T-helper 2 cell (primary cell): ENCODE data around the gene TMEM259.

Experiments
- DNase-seq, 5 experiments: peaks; one replicate each; pipeline versions ENCODE4 v3.0.0 to v3.0.0-alpha.2; 2012 to 2022

TMEM259 gene

GRCh38 chr19:984165-984967, 36.6 kb downstream of the TMEM259 start, which contains the start of gene WDR18:
WDR18 (plus strand) TSS chr19:984345; CDS start chr19:984354, 9 bp downstream.
- peak; percentile 76 to 92 (median 81) for DNase-seq

GRCh38 chr19:982567-983170, 38.3 kb downstream of the TMEM259 start:
- peak; percentile 56 to 70 (median 64) for DNase-seq

DNA sequence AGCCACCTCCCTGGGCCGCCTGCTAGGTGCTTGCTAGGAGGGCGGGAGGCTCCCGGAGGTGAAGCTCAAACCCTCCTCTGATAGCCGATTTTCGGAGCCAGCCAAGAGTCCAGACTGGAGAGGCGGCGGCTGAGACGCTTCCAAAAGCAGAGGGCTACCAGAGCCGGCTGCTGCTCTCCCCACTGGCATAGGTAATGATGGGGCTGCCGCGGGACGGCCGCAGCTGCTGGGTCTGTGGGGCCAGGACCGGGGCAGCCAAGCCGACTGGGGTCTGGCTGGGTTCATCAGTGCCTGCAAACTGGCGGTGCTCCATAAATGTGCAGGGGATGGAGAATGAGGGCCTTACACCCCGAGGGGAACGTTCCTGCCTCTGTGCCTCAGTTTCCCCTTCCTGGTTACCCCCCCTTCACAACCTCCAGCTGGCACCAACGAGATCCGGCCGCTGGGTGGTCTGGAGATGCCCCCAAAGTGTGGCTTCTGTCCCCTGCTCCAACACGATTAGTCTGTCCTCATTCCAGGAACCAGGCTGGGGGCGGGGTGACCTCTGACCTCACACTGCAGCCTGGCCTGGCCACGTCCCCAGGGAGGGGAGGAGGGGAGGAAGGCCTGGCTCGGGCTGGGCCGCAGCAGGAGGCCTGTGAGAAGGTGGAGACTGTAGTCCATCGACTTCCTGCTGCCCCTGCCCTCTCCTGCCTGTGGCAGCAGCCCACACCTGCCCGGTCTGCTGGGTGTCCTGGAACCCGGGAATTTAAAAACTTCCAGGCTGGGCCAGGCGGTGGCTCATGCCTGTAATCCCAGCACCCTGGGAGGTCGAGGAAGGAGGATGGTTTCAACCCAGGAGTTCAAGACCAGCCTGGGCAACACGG, 40.6 kb downstream of the TMEM259 start:
- no peak for DNase-seq

DNA sequence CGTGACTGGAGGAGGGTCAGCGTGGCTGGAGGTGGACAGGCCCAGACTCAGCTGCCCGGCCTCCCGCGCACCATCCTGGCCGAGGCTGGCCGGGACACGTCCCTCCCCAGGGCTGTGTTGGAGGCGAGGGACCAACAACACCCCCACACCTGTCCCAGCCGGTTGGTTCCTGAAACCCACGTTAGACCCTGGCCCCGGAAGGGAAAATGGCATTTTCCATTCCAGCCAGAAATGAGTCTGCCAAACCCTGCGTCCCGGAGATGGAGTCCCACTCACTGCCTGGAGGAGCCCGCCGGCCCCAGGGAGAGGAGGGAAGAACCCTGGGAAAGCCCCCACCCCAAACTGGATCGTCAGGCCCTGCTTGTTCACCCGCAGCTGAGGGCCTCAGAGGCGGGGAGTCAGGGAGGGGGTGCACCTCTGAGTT, 41.6 kb downstream of the TMEM259 start:
- DNase-seq, result no peak

GRCh38 chr19:977058-977464, 43.9 kb downstream of the TMEM259 start:
- DNase-seq, result no peak

GRCh38 chr19:976476-976875, 44.4 kb downstream of the TMEM259 start:
- no peak for DNase-seq

DNA sequence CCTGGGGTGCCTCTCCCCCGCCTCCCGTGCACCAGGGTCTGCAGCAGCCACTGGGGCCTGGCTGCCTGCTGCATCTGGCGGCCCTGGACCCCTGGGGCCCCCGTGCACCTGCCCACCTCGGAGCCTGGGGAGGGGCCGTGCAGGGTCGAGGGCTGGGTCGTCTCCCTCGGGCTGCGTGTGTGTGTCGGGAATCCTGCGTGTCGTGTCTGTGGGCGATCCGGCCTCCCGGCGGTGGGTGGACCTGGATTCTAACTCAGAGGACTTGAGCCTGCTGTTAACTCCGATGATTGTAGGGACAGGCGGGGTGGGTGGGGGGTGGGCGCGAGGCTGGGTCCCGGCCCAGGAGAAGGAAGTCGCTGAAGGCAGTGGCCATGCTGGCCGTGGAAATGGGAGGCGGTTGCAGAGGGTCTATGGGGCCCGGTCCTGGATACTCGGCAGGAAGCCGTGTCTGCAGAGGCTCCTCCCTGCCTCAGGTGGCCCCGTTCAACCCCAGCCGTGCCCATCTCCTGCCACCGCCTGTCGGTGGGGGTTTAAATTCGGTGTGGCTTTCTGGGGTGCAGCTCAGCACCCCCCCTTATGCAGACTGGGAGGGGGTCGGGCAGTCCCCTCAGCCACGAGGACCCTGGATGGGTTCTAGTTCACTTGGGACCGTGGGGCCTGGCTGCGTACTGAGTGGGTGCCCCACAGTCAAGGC, 46.2 kb downstream of the TMEM259 start:
- DNase-seq, result no peak

DNA sequence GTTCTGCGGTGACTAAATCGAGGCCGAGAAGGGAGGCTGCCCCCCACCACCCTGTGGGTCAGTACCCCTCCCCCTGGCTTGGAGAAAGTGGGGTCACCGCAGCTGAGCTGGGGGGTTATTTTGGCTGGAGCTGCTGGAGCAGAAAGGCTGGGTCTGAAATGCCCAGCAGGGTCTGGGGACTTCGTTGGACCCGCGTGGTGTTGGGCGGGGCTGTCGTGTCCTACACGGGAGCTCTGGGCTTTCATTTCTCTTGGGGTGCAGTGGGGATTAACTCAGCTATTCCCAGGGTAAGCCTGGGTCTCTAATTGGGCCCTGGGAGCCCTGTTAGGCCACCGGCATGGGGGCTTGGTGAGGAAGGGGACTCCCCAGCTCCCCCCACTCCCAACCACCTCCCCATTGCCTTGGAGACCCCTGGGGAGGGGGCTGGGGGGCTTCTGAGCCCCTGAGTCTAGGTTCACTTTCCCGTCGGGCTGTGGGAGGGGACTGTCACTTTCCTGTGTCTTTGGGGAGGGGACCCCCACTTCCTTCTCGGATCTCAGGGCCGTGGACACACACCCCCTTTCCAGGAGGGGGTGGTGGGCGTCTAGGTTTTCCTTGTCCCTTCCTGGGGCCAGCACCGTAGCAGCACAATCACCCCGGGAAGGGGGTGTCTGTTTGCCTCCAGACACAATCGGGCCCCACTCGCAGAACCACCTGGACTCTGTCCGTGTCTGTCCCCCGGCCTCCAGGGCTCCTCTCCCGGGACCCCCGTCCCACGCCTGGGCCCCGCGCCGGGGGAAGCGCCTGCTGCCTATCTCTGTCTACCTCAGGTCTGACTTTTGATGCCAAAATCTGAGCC, 47.0 kb downstream of the TMEM259 start:
- no peak for DNase-seq

DNA sequence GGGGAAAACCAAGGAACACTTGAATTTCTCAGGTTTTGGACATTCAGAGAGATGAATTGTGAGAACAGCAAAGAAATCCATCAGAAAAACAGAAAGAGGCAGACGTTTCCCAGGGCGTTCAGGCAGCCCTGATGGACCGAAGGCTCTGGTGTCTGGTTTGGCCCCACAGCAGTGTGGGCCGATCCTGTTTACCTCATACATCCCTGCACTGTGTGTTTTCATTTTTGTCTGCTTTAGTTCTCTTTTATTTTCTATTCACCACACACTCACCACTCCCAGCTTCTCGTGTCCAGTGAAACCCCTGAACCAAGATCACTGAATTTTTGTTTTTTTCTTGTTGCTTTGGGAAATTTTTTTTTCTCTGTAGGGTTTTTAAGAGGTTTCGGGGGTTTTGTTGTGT, 48.6 kb downstream of the TMEM259 start:
- DNase-seq, result no peak

GRCh38 chr19:971795-972194, 49.1 kb downstream of the TMEM259 start:
- DNase-seq, result no peak

- no peak for DNase-seq
Observed at GRCh38 chr19:970695-971094, 50.2 kb downstream of the TMEM259 start.

- DNase-seq, result no peak
Observed at GRCh38 chr19:966485-967088, 54.3 kb downstream of the TMEM259 start.

- DNase-seq, result peak in 1 of 5 experiments; percentile 65
Observed at GRCh38 chr19:964761-965694, 55.9 kb downstream of the TMEM259 start.

GRCh38 chr19:964116-964520, 56.8 kb downstream of the TMEM259 start:
- no peak for DNase-seq

DNA sequence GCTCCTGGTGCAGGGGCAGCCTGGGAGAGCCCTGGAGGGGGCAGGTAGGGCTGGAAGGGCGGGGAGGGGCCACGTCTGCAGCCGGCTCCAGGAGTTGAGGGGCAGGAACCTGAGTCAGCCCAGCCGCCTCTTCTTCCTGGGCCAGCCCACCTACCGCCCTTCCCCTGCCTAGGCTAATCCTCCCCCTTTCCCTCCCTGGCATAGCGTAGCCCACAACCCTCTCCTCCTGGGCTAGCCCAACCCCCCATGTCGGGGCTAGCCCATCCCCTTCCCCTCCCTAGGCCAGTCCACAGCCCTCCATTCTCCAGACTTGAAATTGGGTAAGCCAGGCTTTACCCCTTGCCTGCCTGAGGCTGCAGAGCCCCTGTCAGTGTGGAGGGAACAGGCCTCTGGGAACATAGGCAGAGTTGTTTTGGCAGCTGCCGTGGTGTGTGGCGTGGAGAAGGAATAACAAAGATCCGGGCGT, 57.4 kb downstream of the TMEM259 start:
- no peak for DNase-seq

DNA sequence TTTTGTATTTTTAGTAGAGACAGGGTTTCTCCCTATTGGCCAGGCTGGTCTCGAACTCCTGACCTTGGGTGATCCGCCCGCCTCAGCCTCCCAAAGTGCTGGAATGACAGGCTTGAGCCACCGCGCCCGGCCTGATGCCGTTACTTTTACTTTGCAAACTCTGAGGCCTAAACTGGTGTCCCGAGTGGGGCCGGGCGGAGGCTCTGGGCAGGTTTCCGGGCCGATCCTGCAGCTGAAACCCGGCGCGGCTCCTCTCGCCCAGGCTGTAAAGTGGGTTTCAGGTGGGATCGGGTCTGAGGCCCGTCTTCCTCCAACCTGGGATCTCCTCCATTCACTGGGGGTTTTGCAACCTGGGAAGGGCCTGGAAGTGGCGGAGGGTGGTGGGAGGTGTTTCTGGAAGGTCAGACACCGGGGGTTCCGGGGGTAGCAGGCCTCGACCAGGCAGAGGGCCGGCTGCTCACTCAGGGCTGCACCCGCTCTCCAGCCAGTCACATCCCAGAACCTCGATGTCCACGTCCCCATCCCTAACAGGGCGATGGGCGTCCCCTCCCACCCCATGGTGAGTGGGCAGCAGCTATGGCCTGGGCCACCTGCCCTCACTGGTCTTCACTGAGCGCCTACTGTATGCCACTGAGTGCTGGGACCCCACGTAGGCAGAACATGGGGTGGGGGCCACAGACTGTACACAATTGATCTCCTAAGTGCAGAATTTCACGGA, 58.1 kb downstream of the TMEM259 start:
- no peak for DNase-seq

DNA sequence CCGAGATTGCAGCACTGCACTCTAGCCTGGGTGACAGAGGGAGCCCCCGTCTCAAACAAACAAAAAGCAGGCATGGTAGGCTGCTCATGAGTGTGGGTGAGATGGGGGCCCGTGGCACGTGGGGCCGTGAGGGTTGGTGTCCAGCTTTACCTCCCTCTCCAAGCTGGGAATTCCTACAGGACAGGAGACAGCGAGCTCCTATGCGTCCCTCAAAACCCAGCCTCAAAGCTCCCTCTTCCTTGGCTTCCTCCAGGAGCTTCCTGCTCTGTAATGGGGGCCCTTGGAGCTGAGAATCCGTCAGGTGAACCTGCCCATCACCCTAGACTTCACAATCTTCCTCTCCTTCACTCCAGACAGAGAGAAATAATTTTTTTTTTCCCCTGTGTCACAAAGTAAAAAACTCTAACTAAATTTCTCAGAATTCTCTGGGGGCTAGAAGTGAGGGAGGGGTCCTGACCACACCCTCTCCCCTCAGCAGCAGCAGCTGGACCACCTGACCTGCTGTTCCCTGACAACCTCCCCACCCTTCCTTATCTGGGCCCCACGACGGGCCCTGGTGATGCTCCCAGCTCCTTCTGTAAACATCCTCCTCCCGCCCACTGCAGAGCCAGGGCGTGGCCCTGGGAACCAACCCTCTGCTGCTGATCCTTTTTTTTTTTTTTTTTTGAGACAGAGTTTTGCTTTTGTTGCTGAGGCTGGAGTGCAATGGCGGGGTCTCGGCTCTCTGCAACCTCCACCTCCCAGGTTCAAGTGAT, 58.9 kb downstream of the TMEM259 start:
- DNase-seq, result no peak

DNA sequence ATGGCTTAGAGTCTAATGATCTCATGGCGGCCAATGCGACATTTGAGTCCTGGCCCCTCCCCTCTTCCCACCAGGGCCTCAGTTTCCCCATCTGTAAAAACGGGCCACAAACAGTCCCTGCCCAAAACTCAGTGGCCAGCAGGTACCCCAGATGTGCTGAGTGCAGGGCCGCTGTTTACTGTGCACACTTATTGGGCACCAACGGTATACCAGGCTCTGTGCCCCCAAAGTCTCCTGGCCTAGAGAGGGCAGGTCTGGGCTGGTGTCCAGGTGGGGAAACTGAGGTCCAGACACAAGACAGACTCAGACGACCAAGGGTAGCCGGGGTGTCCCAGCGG, 60.4 kb downstream of the TMEM259 start:
- DNase-seq, result no peak

DNA sequence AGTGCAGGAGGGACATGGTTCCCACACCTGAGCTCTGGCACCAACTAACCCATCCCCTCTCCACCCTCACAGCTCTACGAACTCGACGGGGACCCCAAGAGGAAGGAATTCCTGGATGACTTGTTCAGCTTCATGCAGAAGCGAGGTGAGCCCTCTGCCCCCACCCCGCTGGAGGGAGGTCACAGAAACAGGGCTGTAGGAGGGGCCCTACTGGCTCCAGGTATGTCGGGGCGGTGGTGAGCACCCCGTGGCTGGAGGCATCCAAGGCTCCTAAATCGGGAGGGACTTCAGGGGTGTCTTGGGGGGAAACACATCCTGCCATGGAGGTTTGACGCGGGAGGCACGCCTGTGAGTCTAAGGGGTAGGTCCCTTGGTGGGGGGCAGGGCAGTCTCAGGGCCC, 60.9 kb downstream of the TMEM259 start:
- no peak for DNase-seq
